C1 segment of cervical spinal cord (tissue), 14 donors: ENCODE data around the gene IMMP2L.
"Not testable (repeated sequence)": the region's sequence is repeated elsewhere in the genome, so short reads cannot be mapped to it uniquely, and the experiment has no call there.

Source experiments
- DNase-seq, 14 donors: peaks; one replicate each; lab custom pipeline; 2025; lab: John Stamatoyannopoulos, UW

Gene IMMP2L

DNA sequence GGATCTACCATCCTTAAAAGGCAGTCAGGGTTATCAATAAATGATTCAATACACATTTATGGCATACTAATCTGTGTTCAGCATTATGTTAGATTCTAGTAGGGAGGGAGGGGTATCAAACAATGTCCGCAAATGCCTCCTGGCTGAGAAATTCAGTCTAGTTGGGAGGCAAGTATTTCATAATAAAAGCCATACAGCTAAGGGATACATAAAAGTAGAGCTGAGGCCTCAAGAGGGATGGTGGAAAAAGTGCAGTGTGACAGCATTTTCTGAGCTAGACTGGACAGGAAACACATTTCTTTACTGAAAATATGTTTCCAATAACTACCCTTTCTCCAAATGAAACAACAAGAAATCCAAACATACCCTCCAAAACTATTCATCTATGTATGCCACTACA, 624.1 kb downstream of the IMMP2L start:
- no peak for DNase-seq

DNA sequence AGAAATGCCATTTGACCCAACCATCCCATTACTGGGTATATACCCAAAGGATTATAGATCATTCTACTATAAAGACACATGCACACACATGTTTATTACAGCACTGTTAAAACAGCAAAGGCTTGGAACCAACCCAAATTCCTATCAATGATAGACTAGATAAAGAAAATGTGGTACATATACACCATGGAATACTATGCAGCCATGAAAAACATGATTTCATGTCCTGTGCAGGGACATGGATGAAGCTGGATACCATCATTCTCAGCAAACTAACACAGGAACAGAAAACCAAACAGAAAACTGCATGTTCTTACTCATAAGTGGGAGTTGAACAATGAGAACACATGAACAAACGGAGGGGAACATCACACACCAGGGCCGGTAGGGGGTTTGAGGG, 625.6 kb downstream of the IMMP2L start:
- DNase-seq = not testable (repeated sequence)

DNA sequence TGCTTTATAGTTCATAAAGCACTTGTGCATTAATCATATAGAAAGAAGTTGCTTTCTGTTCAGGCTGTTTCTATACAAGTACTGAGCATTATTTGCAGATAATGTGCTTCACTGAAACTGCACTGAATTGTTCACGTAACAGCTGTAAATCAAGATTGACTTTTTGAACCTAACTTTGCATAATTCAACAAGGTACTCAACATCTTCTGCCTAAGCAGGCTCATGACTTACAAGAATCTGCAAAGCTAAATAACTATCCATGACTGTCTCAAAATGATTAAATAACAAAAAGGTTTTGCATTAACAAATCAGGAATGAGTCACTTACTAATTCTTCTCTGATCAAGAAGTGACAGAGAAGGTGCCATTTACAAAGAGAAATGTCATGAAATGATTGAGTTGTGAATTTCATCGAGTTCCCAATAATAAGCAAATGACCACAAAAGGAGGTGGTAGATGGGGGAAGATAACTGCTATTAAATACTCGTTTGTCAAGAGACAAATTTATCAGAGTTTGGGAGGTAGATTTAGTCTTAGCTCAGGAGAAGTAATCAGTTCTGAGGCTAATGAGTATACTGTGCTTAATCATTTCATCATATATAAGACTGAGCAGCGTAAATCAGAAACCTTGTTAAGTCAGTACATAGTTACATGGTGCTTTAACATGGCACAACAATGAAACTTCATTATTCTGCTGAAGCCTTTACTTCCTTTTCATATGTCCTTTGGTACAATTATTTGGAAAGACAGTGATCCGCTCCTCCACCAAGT, 632.6 kb downstream of the IMMP2L start:
- no peak for DNase-seq

- DNase-seq = no peak
Measured at GRCh38 chr7:110922906-110923305, 639.4 kb downstream of the IMMP2L start.

DNA sequence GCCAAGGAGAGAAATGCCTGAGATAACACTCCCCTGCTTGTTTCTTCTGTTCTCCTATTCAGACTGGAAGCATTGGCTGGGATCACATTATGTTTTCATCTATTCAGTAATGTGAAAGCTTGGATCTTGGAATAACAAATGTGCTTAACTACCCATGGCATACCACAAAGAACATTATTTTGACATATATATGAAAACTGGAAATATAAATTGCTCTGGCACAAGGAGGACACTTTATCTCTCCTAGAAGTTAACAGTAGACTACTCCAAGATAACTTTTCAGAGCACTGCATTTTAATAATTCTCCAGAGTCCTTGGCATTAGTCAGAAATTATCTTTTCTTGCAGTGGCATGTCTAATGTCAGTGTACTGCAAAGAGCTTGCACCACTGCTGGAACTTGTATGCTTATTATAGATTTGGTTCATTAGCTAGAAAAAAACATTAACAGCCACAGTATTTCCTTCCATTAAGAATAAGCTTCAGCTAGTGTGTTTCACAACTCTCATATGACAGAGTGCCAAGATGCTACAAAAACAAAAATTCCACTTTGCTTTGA, 640.6 kb downstream of the IMMP2L start:
- no peak for DNase-seq

DNA sequence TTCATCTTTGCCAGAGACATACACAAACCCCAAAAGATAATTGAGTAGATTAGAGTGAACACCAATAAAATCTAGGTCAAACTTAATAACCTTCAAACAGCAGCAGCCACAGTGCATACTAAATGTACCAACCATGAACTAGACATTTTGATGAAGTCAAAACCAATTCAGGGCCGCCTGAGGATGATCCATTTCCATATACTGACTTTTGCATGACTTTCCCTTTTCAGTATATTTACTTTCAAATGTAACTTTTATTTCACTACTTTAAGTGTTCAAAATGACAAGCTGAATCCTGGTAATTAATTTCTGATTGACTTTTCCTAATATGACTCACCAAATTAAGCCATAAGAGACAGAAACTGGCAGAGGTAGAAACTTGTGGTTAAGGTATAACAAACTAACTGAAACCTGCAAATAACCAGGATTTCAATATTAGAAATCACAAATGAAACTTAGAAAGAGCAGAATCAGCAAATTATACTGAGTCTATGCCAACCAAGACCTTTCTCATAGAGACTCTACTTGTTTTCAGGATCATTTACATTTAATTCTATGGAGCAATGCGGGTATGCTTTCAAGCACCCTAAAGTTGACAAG, 643.2 kb downstream of the IMMP2L start:
- DNase-seq = no peak

GRCh38 chr7:110914263-110914662, 648.0 kb downstream of the IMMP2L start:
- DNase-seq = no peak

- DNase-seq = no peak
Measured at GRCh38 chr7:110911632-110912031, 650.7 kb downstream of the IMMP2L start.

- DNase-seq = no peak
Measured at GRCh38 chr7:110909117-110909516, 653.2 kb downstream of the IMMP2L start.

- DNase-seq = no peak
Measured at GRCh38 chr7:110905773-110906566, 656.3 kb downstream of the IMMP2L start.

DNA sequence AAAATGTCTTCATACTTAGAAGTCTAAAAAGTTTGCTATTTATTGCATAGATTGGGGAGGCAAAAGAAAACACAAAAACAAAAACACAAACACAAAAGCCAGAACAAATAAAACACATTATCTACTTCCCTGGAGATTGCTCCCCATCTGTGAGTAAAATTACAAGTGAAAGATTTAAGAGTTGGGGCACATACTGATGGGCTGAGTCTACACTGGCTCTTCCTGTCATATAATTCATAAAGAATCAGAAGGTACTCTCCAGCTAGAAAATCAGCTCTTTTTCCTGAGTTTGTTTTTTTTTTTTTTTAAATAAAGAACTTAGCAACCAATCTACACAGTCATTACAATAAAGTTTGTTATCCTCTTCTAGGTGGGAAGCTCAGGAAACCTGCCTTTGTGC, 663.8 kb downstream of the IMMP2L start:
- no peak for DNase-seq

DNA sequence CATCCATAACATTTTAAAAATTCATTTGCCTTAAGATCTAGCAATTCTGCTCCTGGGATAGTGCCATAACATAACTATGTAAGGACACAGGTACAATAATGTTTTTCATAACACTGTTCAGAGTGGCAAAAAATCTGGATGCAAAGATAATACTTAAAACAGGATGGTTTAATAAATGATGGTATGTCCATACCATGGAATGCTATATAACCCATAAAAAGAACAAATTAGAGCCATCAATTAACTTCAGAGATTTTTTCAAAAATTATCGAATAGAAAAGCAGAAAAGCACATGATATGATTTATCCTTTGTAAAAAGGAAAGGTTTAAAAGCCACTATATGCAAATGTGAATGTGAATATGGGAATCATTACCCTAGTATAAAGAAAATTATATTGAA, 664.8 kb downstream of the IMMP2L start:
- no peak for DNase-seq

- DNase-seq = no peak
Measured at GRCh38 chr7:110894111-110894510, 668.2 kb downstream of the IMMP2L start.

- no peak for DNase-seq
Measured at GRCh38 chr7:110891197-110891596, 671.1 kb downstream of the IMMP2L start.

DNA sequence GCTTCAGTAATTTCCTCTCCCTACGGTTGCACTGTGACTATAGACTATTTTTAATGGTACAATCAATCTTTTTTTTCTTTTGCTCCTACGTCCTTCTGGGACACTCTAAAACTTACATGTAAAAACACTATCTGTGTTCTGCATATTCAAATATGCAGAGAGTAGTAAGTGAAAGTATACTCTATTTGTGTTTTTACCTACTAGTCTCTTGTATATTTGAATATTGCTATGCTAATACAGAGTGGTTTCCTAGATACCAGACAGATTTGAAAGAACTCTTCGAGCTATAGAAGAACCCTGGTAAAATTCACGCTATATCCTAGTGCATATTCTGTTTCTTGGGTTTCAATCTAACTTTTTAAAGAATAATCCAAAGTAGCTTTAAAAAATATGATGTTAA, 672.2 kb downstream of the IMMP2L start:
- no peak for DNase-seq

DNA sequence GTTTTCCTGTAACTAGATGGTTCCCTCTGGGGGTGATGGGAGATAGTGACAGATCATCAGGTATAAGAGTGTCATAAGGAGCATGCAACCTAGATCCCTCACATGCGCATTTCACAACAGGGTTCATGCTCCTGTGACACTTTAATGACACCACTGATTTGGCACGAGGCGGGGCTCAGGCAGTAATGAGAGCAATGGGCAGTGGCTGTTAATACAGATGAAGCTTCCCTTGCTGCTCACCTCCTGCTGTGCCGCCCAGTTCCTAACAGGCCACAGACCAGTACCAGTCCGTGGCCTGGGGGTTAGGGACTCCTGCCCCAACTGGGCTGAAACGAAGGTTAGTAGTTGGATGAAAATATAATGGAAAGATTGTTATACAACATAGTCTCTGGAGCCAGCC, 673.0 kb downstream of the IMMP2L start:
- DNase-seq = no peak

DNA sequence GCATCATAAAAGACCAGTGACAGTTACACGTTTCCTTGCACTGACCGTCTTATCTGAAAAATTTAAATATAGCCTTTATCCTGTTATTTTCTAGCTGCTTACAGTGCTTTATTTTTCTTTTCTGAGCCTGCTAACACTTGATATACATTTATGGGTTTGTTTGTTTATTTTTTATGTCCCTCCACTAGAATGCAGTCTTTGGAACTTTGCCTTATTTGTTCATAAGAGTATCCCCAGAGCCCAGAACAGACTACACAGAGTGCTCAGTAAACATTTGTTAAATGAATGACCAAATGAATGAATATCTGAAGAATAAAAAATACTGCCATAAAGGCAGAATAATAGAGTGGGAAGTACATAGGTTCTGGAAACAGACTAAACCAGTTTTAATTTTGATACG, 673.7 kb downstream of the IMMP2L start:
- no peak for DNase-seq

DNA sequence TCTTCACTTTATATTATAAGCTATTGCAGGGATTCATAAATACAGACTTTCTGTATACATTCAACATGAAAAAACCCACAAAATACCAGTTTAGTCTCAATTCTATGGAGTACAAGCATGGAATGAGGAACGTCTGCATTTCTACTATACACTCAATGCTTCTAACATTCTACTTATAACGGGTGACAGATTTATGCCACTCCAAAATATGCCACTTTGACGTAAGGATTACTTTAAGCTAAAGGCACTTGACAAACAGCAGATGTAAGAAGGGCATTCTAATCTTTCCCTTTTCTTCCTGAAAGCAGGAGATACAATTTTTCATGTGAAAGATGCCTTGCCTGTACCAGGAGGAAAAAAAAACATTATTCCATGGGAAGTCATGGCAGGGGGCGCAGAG, 676.8 kb downstream of the IMMP2L start:
- DNase-seq = no peak

DNA sequence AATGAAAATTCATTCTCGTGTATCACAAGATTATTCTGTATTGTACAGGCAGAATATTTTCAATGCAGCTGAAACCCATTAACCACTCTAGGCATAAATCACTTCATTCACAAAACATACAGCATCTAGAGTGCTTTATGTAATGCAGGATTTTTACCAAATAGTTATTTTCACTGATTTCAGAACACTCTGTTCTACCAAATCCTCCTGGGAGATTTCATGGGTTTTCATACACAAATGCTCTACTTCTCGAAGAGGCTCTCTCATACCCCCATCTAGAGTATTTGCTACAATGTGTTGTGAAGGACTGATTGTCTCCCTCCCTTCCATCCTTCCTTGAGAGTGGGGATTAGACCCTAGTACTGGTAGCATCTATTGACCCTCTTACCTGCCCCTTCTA, 680.6 kb downstream of the IMMP2L start:
- DNase-seq = no peak

DNA sequence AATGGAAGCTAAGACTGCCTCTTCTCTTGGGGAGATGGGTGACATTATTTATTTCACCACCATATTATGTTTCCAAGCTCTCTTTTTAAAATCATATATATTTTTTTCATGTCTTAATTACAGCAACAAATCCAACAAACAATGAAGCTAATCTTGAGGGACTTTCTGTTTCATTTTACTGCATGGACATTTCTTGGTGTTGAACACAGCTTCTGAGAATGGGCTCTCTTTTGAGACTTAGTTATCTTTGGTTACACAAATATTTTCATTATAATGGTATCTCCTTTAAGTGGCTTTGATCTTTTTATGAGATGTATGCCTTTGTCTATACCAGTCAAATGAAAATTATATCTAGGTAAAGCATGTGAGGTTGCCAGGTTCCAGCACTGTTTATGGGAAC, 681.3 kb downstream of the IMMP2L start:
- no peak for DNase-seq

DNA sequence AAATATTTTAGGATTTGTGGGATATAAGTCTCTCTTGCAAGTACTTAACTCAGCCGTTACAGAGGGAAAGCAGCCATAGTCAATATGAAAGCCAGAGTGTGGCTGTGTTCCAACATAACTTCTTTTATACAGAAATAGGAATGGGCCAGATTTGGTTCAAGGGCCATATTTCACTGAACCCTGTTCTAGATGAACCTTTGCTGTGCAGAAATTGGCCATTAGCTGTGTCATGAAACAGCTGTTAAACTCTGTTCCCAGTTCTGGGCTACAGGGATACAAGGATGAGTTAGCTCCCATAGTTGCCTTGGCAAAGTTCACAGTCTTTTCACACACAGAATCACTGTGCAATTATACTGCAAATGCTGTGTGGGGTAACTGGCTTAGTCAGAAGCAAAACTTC, 685.3 kb downstream of the IMMP2L start:
- no peak for DNase-seq

DNA sequence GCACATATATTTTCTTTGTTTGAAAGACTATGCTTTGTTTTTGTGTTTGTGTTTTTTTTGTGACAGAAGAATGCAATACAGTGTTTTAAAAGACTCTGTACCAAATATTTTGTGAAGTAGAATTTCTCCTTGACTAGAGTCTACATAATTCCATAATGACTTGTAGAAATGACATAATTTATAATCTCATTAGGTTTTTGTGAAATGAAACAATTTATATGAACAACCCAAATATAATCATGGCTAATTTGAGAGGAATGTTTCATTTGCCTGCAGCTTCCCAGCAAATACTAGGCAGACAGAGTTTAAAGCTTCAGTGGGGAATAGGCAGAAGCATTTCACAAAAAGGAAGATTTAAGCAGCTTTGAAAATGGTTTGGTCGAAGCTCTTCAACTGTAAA, 686.9 kb downstream of the IMMP2L start:
- no peak for DNase-seq
